GM21390 (cell line): ENCODE results near the gene STAC.
"Not testable (repeated sequence)": the region's sequence is repeated elsewhere in the genome, so short reads cannot be mapped to it uniquely, and the experiment has no call there.

Experiments used
- ATAC-seq: cut with Tn5 transposase; IDR thresholded peaks from one replicate; pipeline ENCODE4 v1.9.1; 2021; ENCODE audit not compliant: unreplicated experiment

STAC gene

DNA sequence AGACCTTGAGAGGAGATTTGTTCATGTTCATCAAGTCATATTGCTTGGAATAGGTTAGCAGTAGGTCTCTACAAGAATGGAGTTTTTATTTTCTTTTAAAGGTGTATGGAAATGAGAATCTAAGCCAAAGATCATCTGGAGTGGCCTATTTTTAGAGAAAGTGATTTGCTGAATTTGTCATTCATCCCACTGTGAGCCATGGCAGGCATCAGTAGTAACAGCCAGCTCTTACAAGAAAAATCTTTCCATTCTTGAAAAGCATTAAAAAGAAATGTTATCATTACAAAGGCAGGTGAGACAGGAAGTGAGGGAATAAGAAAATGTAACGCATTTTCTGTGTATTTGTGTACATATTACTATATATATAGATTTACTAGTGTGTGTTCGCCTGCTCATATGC, 29.6 kb downstream of the STAC start:
- ATAC-seq: no peak

GRCh38 chr3:36411587-36411986, 31.3 kb downstream of the STAC start:
- ATAC-seq: no peak

DNA sequence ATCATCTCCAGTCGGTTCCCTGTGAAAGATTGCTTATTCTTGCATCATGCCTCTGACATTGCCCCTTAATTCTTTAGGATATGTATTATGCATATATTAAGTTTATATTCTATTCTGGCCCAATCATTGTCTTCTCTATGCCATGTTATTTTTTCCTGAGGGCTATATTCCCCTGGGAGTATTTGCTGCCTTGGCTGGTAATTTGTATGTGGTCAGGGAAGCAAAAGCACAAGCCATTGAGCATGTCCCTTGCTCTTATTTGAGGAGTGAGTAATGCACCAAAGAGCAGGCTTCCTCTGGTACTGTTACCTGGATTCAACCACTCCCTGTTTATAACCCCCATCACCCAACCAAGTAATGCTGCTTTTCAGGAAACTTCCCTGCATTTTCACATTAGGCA, 36.3 kb downstream of the STAC start:
- ATAC-seq: no peak

DNA sequence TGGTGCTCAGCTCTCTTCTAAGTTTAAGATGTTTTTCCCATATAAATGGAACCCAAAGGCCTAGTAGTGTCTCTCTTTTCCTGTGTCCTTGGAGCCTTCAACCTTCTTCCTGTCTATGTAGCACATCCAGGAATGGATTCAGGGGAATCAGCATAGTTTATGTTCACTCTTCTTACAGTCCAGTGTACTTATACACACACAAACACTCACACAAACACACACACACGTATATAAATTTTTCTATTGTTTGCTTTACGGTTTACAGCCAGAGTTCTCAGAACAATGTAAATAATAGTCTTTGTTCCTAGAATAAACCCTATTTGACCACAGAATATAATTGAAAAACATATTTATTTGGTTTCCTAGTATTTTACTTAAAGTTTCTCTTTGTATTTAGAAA, 36.9 kb downstream of the STAC start:
- ATAC-seq: no peak

- ATAC-seq: no peak
Observed at GRCh38 chr3:36418296-36418695, 38.0 kb downstream of the STAC start.

GRCh38 chr3:36428445-36428844, 48.1 kb downstream of the STAC start:
- ATAC-seq: no peak

- ATAC-seq: no peak
Observed at GRCh38 chr3:36429986-36430485, 49.7 kb downstream of the STAC start.

DNA sequence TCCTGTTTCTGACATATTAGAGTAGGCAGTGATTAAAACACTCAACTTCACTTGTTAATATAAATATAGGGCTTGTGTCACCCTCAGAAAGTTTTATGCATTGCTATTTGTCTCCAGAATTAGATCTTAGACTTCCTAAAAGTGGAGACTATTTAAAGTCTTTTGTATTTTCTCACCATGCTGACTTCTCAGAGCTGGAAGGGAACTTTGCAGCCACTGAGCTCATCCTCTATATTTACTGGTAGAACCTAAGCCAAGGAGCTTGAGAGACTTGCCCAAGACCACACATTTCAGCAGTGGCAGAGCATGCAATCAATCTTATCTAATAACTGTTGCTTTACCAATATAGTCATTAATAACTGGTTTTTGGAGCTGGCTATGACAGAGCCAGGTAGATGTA, 53.2 kb downstream of the STAC start:
- no peak for ATAC-seq

DNA sequence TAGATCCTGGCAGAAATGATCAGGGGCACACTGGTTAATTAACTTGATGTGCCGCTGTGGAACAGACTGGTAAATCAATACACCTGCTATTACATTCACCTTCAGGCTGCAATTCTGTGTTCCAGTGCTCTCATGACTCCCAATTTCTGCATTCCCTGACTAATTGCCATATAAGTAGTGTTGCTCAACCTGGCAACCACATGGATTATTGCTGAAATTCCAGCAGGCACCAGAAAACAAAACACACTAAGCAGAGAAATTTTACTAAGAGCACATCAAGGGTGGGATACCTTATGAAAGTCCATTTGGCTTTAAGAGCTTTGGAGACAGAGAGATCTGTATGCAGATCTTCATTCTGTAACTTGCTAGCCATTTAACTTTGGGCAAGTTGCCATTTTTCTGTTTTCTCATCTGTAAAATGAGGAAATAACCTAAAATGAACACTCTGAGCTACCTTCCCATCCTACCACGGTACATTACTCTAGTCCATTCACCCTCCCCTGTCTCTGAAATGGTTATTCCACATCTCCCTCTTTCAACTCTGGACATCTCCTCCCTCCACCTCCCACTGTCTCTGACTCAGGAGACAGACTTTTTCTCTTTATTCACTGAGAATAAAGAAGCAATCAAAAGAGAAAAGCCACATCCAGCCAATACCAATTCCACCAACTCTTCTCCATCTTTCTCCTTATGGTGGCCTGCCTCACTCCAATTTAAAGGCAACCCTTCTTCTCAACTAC, 54.6 kb downstream of the STAC start:
- ATAC-seq: no peak

- no peak for ATAC-seq
Observed at GRCh38 chr3:36443028-36443686, 62.9 kb downstream of the STAC start.

- ATAC-seq: no peak
Observed at GRCh38 chr3:36444909-36445308, 64.6 kb downstream of the STAC start.

DNA sequence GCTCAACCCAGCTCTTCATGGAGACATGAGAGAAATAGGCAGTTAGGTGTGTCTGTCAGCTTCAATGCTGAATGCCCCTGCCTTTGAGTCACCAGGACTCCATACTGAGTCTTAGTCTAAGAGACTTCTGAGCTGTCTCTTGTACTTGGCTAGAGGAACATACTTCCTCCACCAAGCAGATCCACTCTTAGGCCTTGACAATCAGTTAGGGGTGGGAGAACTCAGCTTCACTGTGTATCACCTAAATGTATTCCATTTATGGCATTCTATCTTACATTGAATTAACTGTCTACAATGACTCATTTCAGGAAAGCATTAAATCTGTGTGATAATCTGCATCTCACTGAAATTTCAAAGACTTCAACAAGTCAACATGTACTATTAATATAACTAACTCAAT, 66.0 kb downstream of the STAC start:
- no peak for ATAC-seq

DNA sequence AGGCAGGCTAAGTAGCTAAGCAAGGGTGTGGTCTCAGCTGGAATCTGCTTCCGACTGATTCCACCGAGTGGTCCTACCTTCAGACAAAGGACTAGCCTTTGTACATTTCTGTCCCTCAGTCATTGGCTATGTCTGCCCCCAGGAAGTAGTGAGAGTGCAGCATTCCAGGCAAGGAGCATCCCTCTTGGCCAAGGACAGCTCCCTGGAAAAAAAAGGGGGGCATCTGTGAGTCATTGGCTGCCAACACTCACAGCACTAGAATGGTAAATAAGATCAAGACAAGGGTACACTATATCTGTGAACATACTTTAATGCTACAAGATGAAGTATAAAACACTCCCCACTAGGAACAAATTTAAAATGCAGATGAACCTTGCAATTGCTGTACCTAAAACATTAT, 66.8 kb downstream of the STAC start:
- no peak for ATAC-seq

DNA sequence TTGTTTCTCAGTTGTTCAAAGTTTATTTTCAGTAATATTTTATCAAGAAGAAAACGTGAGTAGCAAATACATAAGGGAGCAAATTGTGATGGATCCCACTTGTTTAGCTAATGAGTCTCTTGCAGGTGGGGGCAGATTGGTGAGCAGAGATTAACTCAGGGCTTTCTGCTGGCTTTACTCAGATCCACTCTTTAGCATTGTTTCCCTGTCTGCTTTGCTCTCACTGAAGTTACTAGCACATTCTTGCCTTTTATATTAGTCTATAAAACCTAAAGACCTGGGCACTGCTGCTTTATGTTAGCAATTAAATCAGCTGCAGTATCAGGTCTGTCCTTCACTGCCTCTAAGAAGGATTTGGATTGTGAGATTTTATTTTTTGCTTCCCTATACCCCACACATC, 71.5 kb downstream of the STAC start:
- no peak for ATAC-seq

DNA sequence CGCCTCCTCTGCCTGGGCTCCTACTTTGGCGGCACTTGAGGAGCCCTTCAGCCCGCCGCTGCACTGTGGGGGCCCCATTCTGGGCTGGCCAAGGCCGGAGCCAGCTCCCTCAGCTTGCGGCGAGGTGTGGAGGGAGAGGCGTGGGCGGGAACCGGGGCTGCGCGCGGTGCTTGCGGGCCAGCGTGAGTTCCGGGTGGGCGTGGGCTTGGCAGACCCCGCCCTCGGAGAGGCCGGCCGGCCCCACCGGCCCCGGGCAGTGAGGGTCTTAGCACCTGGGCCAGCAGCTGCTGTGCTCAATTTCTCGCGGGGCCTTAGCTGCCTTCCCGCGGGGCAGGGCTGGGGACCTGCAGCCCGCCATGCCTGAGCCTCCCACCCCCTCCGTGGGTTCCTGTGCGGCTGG, 72.9 kb downstream of the STAC start:
- not testable (repeated sequence) for ATAC-seq

- ATAC-seq: not testable (repeated sequence)
Observed at GRCh38 chr3:36453896-36454295, 73.6 kb downstream of the STAC start.

GRCh38 chr3:36455406-36455805, 75.1 kb downstream of the STAC start:
- ATAC-seq: no peak

- ATAC-seq: no peak
Observed at GRCh38 chr3:36456784-36457183, 76.5 kb downstream of the STAC start.

- ATAC-seq: no peak
Observed at GRCh38 chr3:36457667-36458066, 77.4 kb downstream of the STAC start.

DNA sequence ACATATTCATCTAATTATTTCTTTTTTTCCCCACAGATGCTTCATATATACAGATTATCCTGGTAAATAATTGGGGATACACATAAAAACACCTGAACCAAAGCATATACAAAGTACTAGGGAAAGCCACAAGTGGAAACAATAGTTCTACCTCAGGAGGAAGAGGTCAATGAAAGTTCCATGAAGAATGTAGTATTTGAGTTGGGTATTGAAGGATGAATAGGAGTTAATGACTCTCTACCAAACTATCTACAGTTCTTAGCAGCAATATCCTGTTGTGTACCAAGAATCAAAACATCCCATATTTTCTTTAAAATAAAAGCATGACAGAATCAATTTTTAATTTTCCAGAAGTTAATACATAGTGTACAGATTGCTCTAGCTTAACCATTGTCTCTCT, 78.9 kb downstream of the STAC start:
- ATAC-seq: no peak

- ATAC-seq: no peak
Observed at GRCh38 chr3:36461597-36461996, 81.3 kb downstream of the STAC start.

GRCh38 chr3:36472045-36472444, 91.7 kb downstream of the STAC start:
- ATAC-seq: not testable (repeated sequence)

- no peak for ATAC-seq
Observed at GRCh38 chr3:36475558-36475957, 95.3 kb downstream of the STAC start.
